Mesenchymal stem cell (in vitro differentiated cells and primary cell): ENCODE measurements around the gene NECAB2.

ENCODE experiments used
- DNase-seq: peaks from one replicate; pipeline ENCODE4 v3.0.0-alpha.2; 2013
- H2AFZ ChIP-seq: one replicate; pipeline ENCODE4 v1.6.1; 2013; ENCODE audit warnings: low read depth, mild to moderate bottlenecking, control low read depth, inconsistent platforms, low read length, moderate library complexity
- H2AK5ac ChIP-seq: 2 replicates; pipeline ENCODE4 v1.6.1; 2013; ENCODE audit warnings: low read length, moderate library complexity, mild to moderate bottlenecking, inconsistent platforms; ENCODE audit not compliant: severe bottlenecking
- H2BK120ac ChIP-seq: one replicate; pipeline ENCODE4 v1.6.1; 2013; ENCODE audit warnings: low read depth, mild to moderate bottlenecking, inconsistent platforms, low read length, moderate library complexity
- H2BK12ac ChIP-seq, 2 experiments: one replicate each; pipeline ENCODE4 v1.6.1; 2013; ENCODE audit warnings: inconsistent platforms in 2 of 2, low read length in 2 of 2, mild to moderate bottlenecking in 2 of 2, moderate library complexity in 2 of 2, control low read depth in 1 of 2
- H2BK15ac ChIP-seq: one replicate; pipeline ENCODE4 v1.6.1; 2013; ENCODE audit warnings: mild to moderate bottlenecking, low read depth, inconsistent platforms; ENCODE audit not compliant: poor library complexity, severe bottlenecking
- H2BK5ac ChIP-seq: 2 replicates; pipeline ENCODE4 v1.6.1; 2013; ENCODE audit warnings: low read depth, mild to moderate bottlenecking, low read length, control low read depth, inconsistent platforms; ENCODE audit not compliant: poor library complexity, severe bottlenecking
- H3K14ac ChIP-seq, 2 experiments: one replicate each; pipeline ENCODE4 v1.6.1; 2013; ENCODE audit warnings: inconsistent platforms in 2 of 2, low read length in 2 of 2, control low read depth in 1 of 2, mild to moderate bottlenecking in 1 of 2, moderate library complexity in 1 of 2
- H3K18ac ChIP-seq, 2 experiments: one replicate each; pipeline ENCODE4 v1.6.1; 2013; ENCODE audit warnings: inconsistent platforms in 2 of 2, low read length in 2 of 2, control low read depth in 1 of 2, low read depth in 1 of 2, mild to moderate bottlenecking in 1 of 2
- H3K23ac ChIP-seq, 2 experiments: one replicate each; pipeline ENCODE4 v1.6.1; 2013; ENCODE audit warnings: inconsistent platforms in 2 of 2, low read length in 2 of 2, mild to moderate bottlenecking in 2 of 2, moderate library complexity in 2 of 2, control low read depth in 1 of 2
- H3K27ac ChIP-seq: 2 replicates; pipeline ENCODE4 v1.5.1; 2013; ENCODE audit warnings: mild to moderate bottlenecking, moderate library complexity, low read length, control low read depth, inconsistent platforms; ENCODE audit not compliant: poor library complexity, severe bottlenecking
- H3K27me3 ChIP-seq, 2 experiments: 2 replicates each; pipeline versions ENCODE4 v1.6.1 to v1.7.0; 2013; ENCODE audit warnings: low read length in 2 of 2, mild to moderate bottlenecking in 2 of 2, moderate library complexity in 2 of 2, control low read depth in 1 of 2, inconsistent platforms in 1 of 2; ENCODE audit not compliant: control insufficient read depth in 1 of 2, insufficient read depth in 1 of 2
- H3K36me3 ChIP-seq, 2 experiments: 2 replicates each; pipeline versions ENCODE4 v1.6.1 to v1.7.0; 2013; ENCODE audit warnings: low read length in 2 of 2, control low read depth in 1 of 2, inconsistent platforms in 1 of 2, low read depth in 1 of 2, mild to moderate bottlenecking in 1 of 2; ENCODE audit not compliant: insufficient read depth in 2 of 2, control insufficient read depth in 1 of 2
- H3K4ac ChIP-seq, 2 experiments: one replicate each; pipeline ENCODE4 v1.6.1; 2013; ENCODE audit warnings: inconsistent platforms in 2 of 2, low read length in 2 of 2, mild to moderate bottlenecking in 2 of 2, moderate library complexity in 2 of 2, control low read depth in 1 of 2, low read depth in 1 of 2
- H3K4me1 ChIP-seq: 2 replicates; pipeline ENCODE4 v1.6.1; 2013; ENCODE audit warnings: low read depth, low read length, control low read depth; ENCODE audit not compliant: control insufficient read depth, insufficient read depth
- H3K4me2 ChIP-seq: 2 replicates; pipeline ENCODE4 v1.6.1; 2013; ENCODE audit warnings: low read length, mild to moderate bottlenecking, inconsistent platforms; ENCODE audit not compliant: poor library complexity, severe bottlenecking
- H3K4me3 ChIP-seq, 2 experiments: 2 replicates each; pipeline versions ENCODE4 v1.5.1 to v1.7.0; 2013; ENCODE audit warnings: low read length in 2 of 2, mild to moderate bottlenecking in 2 of 2, control low read depth in 1 of 2, low read depth in 1 of 2; ENCODE audit not compliant: insufficient read depth in 1 of 2
- H3K79me1 ChIP-seq: replicated peaks from 2 replicates; pipeline ENCODE4 v1.6.1; 2013; ENCODE audit warnings: mild to moderate bottlenecking, control low read depth, low read length, inconsistent platforms; ENCODE audit not compliant: poor library complexity, severe bottlenecking
- H3K9ac ChIP-seq: 2 replicates; pipeline ENCODE4 v1.7.0; 2013; ENCODE audit warnings: mild to moderate bottlenecking, low read length, moderate library complexity
- H3K9me3 ChIP-seq: 2 replicates; pipeline ENCODE4 v1.7.0; 2013; ENCODE audit warnings: mild to moderate bottlenecking, low read length; ENCODE audit not compliant: control insufficient read depth
- H4K8ac ChIP-seq: one replicate; pipeline ENCODE4 v1.6.1; 2013; ENCODE audit warnings: inconsistent platforms, mild to moderate bottlenecking, low read length, moderate library complexity
- H4K91ac ChIP-seq: one replicate; pipeline ENCODE4 v1.6.1; 2013; ENCODE audit warnings: mild to moderate bottlenecking, low read length, inconsistent platforms
- WGBS: methylation state at CpG from one replicate; pipeline ENCODE4 v1.1.7; 2013; ENCODE audit warnings: mixed read lengths; 5-methylcytosine and 5-hydroxymethylcytosine counted together

The NECAB2 gene

GRCh38 chr16:83957296-83957855 is 10.7 kb upstream of the NECAB2 start:
- Histone ChIP-seq H3K4me3 (no peak overlapping the region), H2BK120ac (no peak overlapping the region), H3K79me1 (peaks cover 6% of the 10 kb centered on the region), H3K27me3 (no peaks in the 10 kb centered on the region), H3K36me3 (peaks cover 31 to 42% of the 10 kb centered on the region in 2 experiments), H2BK12ac (no peak overlapping the region), H3K4me1 (peaks cover 25% of the 10 kb centered on the region), H3K9ac (no peak overlapping the region), H3K27ac (no peak overlapping the region), H3K14ac (no peak overlapping the region), H3K4ac (no peak overlapping the region), H2BK15ac (no peak overlapping the region), H3K4me2 (no peak overlapping the region), H4K8ac (no peak overlapping the region), H4K91ac (no peak overlapping the region), H2BK5ac (no peak overlapping the region), H2AK5ac (no peak overlapping the region), H3K9me3 (no peaks in the 10 kb centered on the region), H2AFZ (no peak overlapping the region), H3K23ac (no peak overlapping the region), H3K18ac (no peak overlapping the region)
- 98% methylated on average over 10 of the region's 14 CpGs for WGBS
- DNase-seq, result no peak

- no peak overlapping the region for H2AK5ac ChIP-seq
- no peak for DNase-seq
- no peak overlapping the region for H3K4me2 ChIP-seq
- no peak overlapping the region for H3K4me3 ChIP-seq
- H2BK5ac ChIP-seq, result no peak overlapping the region
- H4K91ac ChIP-seq, result no peak overlapping the region
- H3K4me1 ChIP-seq, result peaks cover 19% of the 10 kb centered on the region
- H2BK15ac ChIP-seq, result no peak overlapping the region
- H3K9ac ChIP-seq, result no peak overlapping the region
- no peak overlapping the region for H4K8ac ChIP-seq
- peaks cover 36 to 51% of the 10 kb centered on the region in 2 experiments for H3K36me3 ChIP-seq
- no peak overlapping the region for H2BK12ac ChIP-seq
- no peaks in the 10 kb centered on the region for H3K9me3 ChIP-seq
- H3K18ac ChIP-seq, result no peak overlapping the region
- H3K4ac ChIP-seq, result no peak overlapping the region
- WGBS, result 89% methylated on average over 21 of the region's 21 CpGs
- no peak overlapping the region for H2BK120ac ChIP-seq
- no peak overlapping the region for H2AFZ ChIP-seq
- peaks cover 6% of the 10 kb centered on the region for H3K79me1 ChIP-seq
- H3K27me3 ChIP-seq, result no peaks in the 10 kb centered on the region
- no peak overlapping the region for H3K27ac ChIP-seq
- H3K23ac ChIP-seq, result no peak overlapping the region
- no peak overlapping the region for H3K14ac ChIP-seq
These were observed 9.8 kb upstream of the NECAB2 start for GRCh38 chr16:83958137-83958845.

- Histone ChIP-seq H3K14ac (no peak overlapping the region), H3K18ac (no peak overlapping the region), H3K36me3 (peaks cover 43 to 56% of the 10 kb centered on the region in 2 experiments), H3K9me3 (no peaks in the 10 kb centered on the region), H3K4me3 (no peak overlapping the region), H4K8ac (no peak overlapping the region), H2AK5ac (no peak overlapping the region), H2BK5ac (no peak overlapping the region), H2AFZ (no peak overlapping the region), H2BK120ac (no peak overlapping the region), H3K27me3 (no peaks in the 10 kb centered on the region), H3K9ac (no peak overlapping the region), H3K79me1 (peaks cover 6% of the 10 kb centered on the region), H3K4ac (no peak overlapping the region), H4K91ac (no peak overlapping the region), H3K4me1 (peaks cover 12% of the 10 kb centered on the region), H3K27ac (no peak overlapping the region), H2BK15ac (no peak overlapping the region), H2BK12ac (no peak overlapping the region), H3K4me2 (no peak overlapping the region), H3K23ac (no peak overlapping the region)
- WGBS, result 89% methylated on average over 20 of the region's 21 CpGs
- no peak for DNase-seq
These were observed 9.0 kb upstream of the NECAB2 start for GRCh38 chr16:83958846-83959565.

DNA sequence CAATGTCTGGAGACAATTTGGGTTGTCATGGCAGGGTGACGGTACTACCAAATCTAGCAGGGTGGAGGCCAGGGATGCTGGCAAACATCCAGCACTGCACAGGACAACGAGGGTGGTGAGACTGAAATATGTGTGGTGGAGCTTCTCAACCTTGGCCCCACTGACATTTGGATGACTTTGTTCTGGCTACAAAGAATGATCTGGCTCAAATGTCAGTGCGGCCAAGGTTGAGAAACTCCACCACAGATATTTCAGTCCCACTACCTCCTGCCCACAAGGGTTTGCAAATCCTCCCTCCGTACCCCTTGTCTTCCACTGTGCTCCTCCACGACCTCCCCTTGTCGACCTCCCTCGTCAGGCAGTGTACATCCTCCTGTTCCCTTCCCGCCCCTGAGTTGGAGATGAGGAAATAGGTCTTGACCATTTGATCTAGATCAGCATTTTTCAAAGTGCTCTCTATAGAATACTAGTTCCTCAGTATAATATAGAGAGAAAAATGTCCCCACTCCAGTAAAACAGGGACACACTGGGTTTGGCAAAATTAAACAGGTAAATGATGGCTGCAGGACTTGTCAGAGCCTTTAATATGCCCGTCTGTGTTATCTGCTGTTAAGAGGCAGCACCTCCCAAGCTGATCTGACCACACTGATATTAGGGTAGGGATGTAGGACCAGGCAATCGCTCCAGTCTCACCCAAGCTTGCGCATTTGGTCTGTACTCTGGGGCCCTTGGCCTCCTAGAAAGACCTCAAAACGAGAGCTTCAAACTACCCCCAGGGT is 8.2 kb upstream of the NECAB2 start:
- peaks cover 4% of the 10 kb centered on the region for H3K79me1 ChIP-seq
- no peak overlapping the region for H4K91ac ChIP-seq
- H3K4me2 ChIP-seq, result no peak overlapping the region
- no peak overlapping the region for H3K23ac ChIP-seq
- H4K8ac ChIP-seq, result no peak overlapping the region
- H3K9me3 ChIP-seq, result no peaks in the 10 kb centered on the region
- H3K14ac ChIP-seq, result no peak overlapping the region
- no peak overlapping the region for H3K18ac ChIP-seq
- no peak overlapping the region for H3K27ac ChIP-seq
- H2AK5ac ChIP-seq, result no peak overlapping the region
- no peak overlapping the region for H2BK15ac ChIP-seq
- H3K9ac ChIP-seq, result no peak overlapping the region
- DNase-seq, result no peak
- H3K4me1 ChIP-seq, result peaks cover 6% of the 10 kb centered on the region
- H2BK12ac ChIP-seq, result no peak overlapping the region
- H3K4me3 ChIP-seq, result no peak overlapping the region
- WGBS, result 95% methylated on average over 7 of the region's 12 CpGs
- H3K36me3 ChIP-seq, result peaks cover 44 to 56% of the 10 kb centered on the region in 2 experiments
- H2AFZ ChIP-seq, result no peak overlapping the region
- no peak overlapping the region for H2BK5ac ChIP-seq
- no peaks in the 10 kb centered on the region for H3K27me3 ChIP-seq
- H3K4ac ChIP-seq, result no peak overlapping the region
- no peak overlapping the region for H2BK120ac ChIP-seq
